DOHH2 (cell line): ENCODE data around the gene SCT.

ENCODE experiments used
- H3F3A ChIP-seq: fragments of 200-600 bp; sonication (generic), shearing (Covaris generic); 2 replicates; pipeline ENCODE4 v1.6.0; 2016; ENCODE audit warnings: antibody characterized with exemption, mild to moderate bottlenecking; ENCODE audit not compliant: control insufficient read depth, insufficient read depth
- H3K27ac ChIP-seq: fragments of 200-600 bp; sonication (generic); 2 replicates; pipeline ENCODE4 v1.5.1; 2014; ENCODE audit warnings: low read depth, mild to moderate bottlenecking, low read length, moderate library complexity
- H3K27me3 ChIP-seq: fragments of 200-600 bp; sonication (generic); 2 replicates; pipeline ENCODE4 v1.6.1; 2014; ENCODE audit warnings: mild to moderate bottlenecking, low read length, mixed read lengths; ENCODE audit not compliant: control insufficient read depth
- H3K36me3 ChIP-seq: fragments of 200-600 bp; sonication (generic); 2 replicates; pipeline ENCODE4 v1.6.1; 2014; ENCODE audit warnings: mild to moderate bottlenecking, low read length, moderate library complexity, mixed read lengths; ENCODE audit not compliant: control insufficient read depth
- H3K4me1 ChIP-seq: fragments of 200-600 bp; sonication (generic); 2 replicates; pipeline ENCODE4 v1.6.1; 2014; ENCODE audit warnings: mild to moderate bottlenecking, low read length, mixed read lengths; ENCODE audit not compliant: control insufficient read depth
- H3K4me2 ChIP-seq: fragments of 200-600 bp; sonication (generic); 2 replicates; pipeline ENCODE4 v1.6.0; 2014; ENCODE audit warnings: mild to moderate bottlenecking, low read length, moderate library complexity
- H3K4me3 ChIP-seq: fragments of 200-600 bp; sonication (generic); 2 replicates; pipeline ENCODE4 v1.5.1; 2014; ENCODE audit warnings: mild to moderate bottlenecking, low read length, mixed read lengths
- H3K79me2 ChIP-seq: fragments of 200-600 bp; sonication (generic); 2 replicates; pipeline ENCODE4 v1.6.1; 2014; ENCODE audit warnings: mild to moderate bottlenecking, low read length, mixed read lengths; ENCODE audit not compliant: control insufficient read depth
- H3K9me2 ChIP-seq: fragments of 200-600 bp; sonication (generic); replicated peaks from 2 replicates; pipeline ENCODE4 v1.6.1; 2014; ENCODE audit warnings: mild to moderate bottlenecking, low read length, mixed read lengths; ENCODE audit not compliant: control insufficient read depth
- H3K9me3 ChIP-seq: fragments of 200-600 bp; sonication (generic); 2 replicates; pipeline ENCODE4 v1.6.1; 2014; ENCODE audit warnings: antibody characterized with exemption, low read length, mixed read lengths; ENCODE audit not compliant: control insufficient read depth, insufficient read depth
- H4K20me1 ChIP-seq: fragments of 200-600 bp; sonication (generic); 2 replicates; pipeline ENCODE4 v1.6.0; 2014; ENCODE audit warnings: low read depth, mild to moderate bottlenecking, antibody characterized with exemption, low read length, moderate library complexity; ENCODE audit not compliant: control insufficient read depth, insufficient read depth
- EZH2phosphoT487 ChIP-seq: fragments of 200-600 bp; sonication (generic); IDR thresholded peaks from 2 replicates; pipeline ENCODE4 v1.6.1; 2017; ENCODE audit warnings: borderline replicate concordance, mild to moderate bottlenecking, antibody characterized with exemption, low read length, moderate library complexity, mixed read lengths
- TF ChIP-seq, protein P1 (sequence below): fragments of 200-600 bp; sonication (generic); IDR thresholded peaks from one replicate; pipeline ENCODE4 v1.5.1; 2014; ENCODE audit warnings: antibody characterized with exemption, mild to moderate bottlenecking, low read depth, low read length; ENCODE audit not compliant: poor library complexity, severe bottlenecking

SCT gene

GRCh38 chr11:605286-606129 lies 21.5 kb downstream of the SCT start:
- Histone ChIP-seq H3K27me3 (no peaks in the 10 kb centered on the region), H3K9me2 (no peaks in the 10 kb centered on the region), H3F3A (no peaks in the 10 kb centered on the region), H3K4me3 (no peak overlapping the region), H4K20me1 (0 out of 2 replicates have a peak, but pooled peaks cover 2% of the 10 kb centered on the region), H3K4me1 (no peaks in the 10 kb centered on the region), H3K27ac (no peak overlapping the region), H3K9me3 (no peaks in the 10 kb centered on the region), H3K36me3 (peaks cover 89% of the 10 kb centered on the region), H3K4me2 (no peak overlapping the region), H3K79me2 (no peaks in the 10 kb centered on the region)
- TF ChIP-seq EZH2phosphoT487, result no peak
- TF ChIP-seq, protein P1, sequence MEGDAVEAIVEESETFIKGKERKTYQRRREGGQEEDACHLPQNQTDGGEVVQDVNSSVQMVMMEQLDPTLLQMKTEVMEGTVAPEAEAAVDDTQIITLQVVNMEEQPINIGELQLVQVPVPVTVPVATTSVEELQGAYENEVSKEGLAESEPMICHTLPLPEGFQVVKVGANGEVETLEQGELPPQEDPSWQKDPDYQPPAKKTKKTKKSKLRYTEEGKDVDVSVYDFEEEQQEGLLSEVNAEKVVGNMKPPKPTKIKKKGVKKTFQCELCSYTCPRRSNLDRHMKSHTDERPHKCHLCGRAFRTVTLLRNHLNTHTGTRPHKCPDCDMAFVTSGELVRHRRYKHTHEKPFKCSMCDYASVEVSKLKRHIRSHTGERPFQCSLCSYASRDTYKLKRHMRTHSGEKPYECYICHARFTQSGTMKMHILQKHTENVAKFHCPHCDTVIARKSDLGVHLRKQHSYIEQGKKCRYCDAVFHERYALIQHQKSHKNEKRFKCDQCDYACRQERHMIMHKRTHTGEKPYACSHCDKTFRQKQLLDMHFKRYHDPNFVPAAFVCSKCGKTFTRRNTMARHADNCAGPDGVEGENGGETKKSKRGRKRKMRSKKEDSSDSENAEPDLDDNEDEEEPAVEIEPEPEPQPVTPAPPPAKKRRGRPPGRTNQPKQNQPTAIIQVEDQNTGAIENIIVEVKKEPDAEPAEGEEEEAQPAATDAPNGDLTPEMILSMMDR, result no peak

GRCh38 chr11:603154-603553 lies 23.8 kb downstream of the SCT start:
- Histone ChIP-seq H3K9me2 (no peaks in the 10 kb centered on the region), H3K9me3 (no peaks in the 10 kb centered on the region), H3K36me3 (peaks cover 85% of the 10 kb centered on the region), H3F3A (no peaks in the 10 kb centered on the region), H3K27ac (no peak overlapping the region), H3K4me3 (no peak overlapping the region), H3K27me3 (no peaks in the 10 kb centered on the region), H3K4me2 (no peak overlapping the region), H4K20me1 (0 out of 2 replicates have a peak, but pooled peaks cover 2% of the 10 kb centered on the region), H3K4me1 (no peaks in the 10 kb centered on the region), H3K79me2 (no peaks in the 10 kb centered on the region; the same call in 1 of the 2 replicates)
- no peak for TF ChIP-seq EZH2phosphoT487
- TF ChIP-seq, protein P1, result no peak

GRCh38 chr11:601573-602245 lies 25.3 kb downstream of the SCT start:
- Histone ChIP-seq H3K9me2 (no peaks in the 10 kb centered on the region), H3K79me2 (peaks cover 2% of the 10 kb centered on the region; the same call in 1 of the 2 replicates), H4K20me1 (0 out of 2 replicates have a peak, but pooled peaks cover 1% of the 10 kb centered on the region), H3K9me3 (no peaks in the 10 kb centered on the region), H3K4me1 (no peaks in the 10 kb centered on the region), H3F3A (no peaks in the 10 kb centered on the region), H3K27ac (no peak overlapping the region), H3K27me3 (no peaks in the 10 kb centered on the region), H3K4me2 (no peak overlapping the region), H3K4me3 (no peak overlapping the region), H3K36me3 (peaks cover 83% of the 10 kb centered on the region)
- TF ChIP-seq, protein P1, result no peak
